Osteoblast (primary cell): ENCODE measurements around the gene DNMT3A. TPM values are rescaled to one million over a fixed set of nuclear protein-coding genes. Genes with fewer than 3 reads are reported as not detected.

Source experiments
- DNase-seq: peaks from one replicate; pipeline ENCODE4 v3.0.0; 2011; ENCODE audit warnings: low spot score, mixed read lengths; ENCODE audit not compliant: insufficient read length; ENCODE audit errors: missing footprints
- H2AFZ ChIP-seq: 2 replicates; pipeline ENCODE4 v1.6.0; 2011; ENCODE audit warnings: mild to moderate bottlenecking, low read length
- H3K27ac ChIP-seq: 2 replicates; pipeline ENCODE4 v1.5.1; 2011; ENCODE audit warnings: mild to moderate bottlenecking, low read depth, low read length, moderate library complexity
- H3K27me3 ChIP-seq: 2 replicates; pipeline ENCODE4 v1.6.0; 2012; ENCODE audit warnings: mild to moderate bottlenecking, control low read depth, inconsistent platforms, low read length, moderate library complexity; ENCODE audit not compliant: insufficient read depth
- H3K36me3 ChIP-seq: 2 replicates; pipeline ENCODE4 v1.5.1; 2011; ENCODE audit warnings: mild to moderate bottlenecking, low read length, control low read depth, moderate library complexity; ENCODE audit not compliant: insufficient read depth
- H3K4me1 ChIP-seq: 2 replicates; pipeline ENCODE4 v1.5.1; 2011; ENCODE audit warnings: mild to moderate bottlenecking, low read length, control low read depth, moderate library complexity; ENCODE audit not compliant: insufficient read depth
- H3K4me2 ChIP-seq: 2 replicates; pipeline ENCODE4 v1.6.0; 2011; ENCODE audit warnings: mild to moderate bottlenecking, low read length; ENCODE audit not compliant: insufficient read depth
- H3K4me3 ChIP-seq: fragments of 200-600 bp; sonication (generic); 3 replicates; pipeline ENCODE4 v1.5.1; 2012; ENCODE audit warnings: mild to moderate bottlenecking, low read length, inconsistent platforms; ENCODE audit not compliant: insufficient read depth
- H3K79me2 ChIP-seq: 2 replicates; pipeline ENCODE4 v1.6.0; 2012; ENCODE audit warnings: mild to moderate bottlenecking, low read length, control low read depth, inconsistent platforms; ENCODE audit not compliant: insufficient read depth
- H3K9me3 ChIP-seq: 2 replicates; pipeline ENCODE4 v1.5.1; 2011; ENCODE audit warnings: low read depth, low read length, control low read depth
- H4K20me1 ChIP-seq: 2 replicates; pipeline ENCODE4 v1.6.0; 2012; ENCODE audit warnings: mild to moderate bottlenecking, low read length, control low read depth; ENCODE audit not compliant: insufficient read depth
- total RNA-seq: library from RNA; depleted of rRNA; stranded (reverse); fragments of >200 nt; gene quantifications from 2 replicates; pipeline ENCODE4 v1.2.3, GENCODE V29; 2012
- TF ChIP-seq, protein P1 (sequence below): IDR thresholded peaks from 2 replicates; pipeline ENCODE4 v1.5.1; 2011; ENCODE audit warnings: mild to moderate bottlenecking, low read depth, low read length, moderate library complexity; ENCODE audit errors: extremely low read depth

DNMT3A gene
- total RNA-seq, 1 donor, result 18.5 TPM

DNA sequence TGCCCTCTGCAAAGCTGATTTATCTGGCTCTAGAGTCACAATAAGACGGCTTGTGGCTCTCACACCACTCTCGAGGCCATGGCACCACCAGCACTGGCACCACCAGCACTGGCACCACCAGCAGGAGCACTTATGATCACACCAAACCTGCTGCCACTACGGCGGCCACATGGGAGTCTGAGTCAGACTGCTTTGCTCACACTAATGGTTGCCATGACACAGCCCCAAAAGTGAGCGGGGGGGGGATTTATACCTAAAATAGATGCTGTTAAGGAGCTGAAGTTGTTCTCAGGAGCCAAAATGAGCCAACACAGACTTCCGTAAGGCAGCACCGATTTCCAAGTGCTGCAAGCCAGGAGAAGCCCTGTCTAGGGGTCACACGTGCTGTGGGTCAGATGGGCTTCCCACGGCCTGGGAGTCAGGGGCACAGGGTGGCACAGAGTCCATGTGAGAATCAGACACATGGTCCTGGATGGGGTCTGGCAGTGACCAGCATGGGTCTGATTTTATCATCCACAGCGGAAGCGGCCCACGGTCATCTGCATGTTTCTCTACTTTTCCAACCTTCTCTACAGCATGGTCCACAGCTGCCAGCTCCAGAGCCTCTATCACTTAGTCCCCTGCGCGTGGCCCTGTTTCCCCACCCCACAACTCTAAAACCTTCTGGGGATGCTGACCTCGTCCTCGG is 16.7 kb downstream of the DNMT3A start:
- peak; percentile 96 for DNase-seq
- Histone ChIP-seq H3K36me3 (no peaks in the 10 kb centered on the region), H3K27ac (no peak overlapping the region), H2AFZ (no peak overlapping the region), H3K4me3 (no peak overlapping the region), H3K27me3 (no peaks in the 10 kb centered on the region), H3K4me1 (peaks cover 13% of the 10 kb centered on the region), H4K20me1 (peaks cover 65% of the 10 kb centered on the region), H3K9me3 (peaks cover 14% of the 10 kb centered on the region), H3K4me2 (peak overlapping the region; percentile 19), H3K79me2 (peaks cover 39% of the 10 kb centered on the region)
- TF ChIP-seq, protein P1, sequence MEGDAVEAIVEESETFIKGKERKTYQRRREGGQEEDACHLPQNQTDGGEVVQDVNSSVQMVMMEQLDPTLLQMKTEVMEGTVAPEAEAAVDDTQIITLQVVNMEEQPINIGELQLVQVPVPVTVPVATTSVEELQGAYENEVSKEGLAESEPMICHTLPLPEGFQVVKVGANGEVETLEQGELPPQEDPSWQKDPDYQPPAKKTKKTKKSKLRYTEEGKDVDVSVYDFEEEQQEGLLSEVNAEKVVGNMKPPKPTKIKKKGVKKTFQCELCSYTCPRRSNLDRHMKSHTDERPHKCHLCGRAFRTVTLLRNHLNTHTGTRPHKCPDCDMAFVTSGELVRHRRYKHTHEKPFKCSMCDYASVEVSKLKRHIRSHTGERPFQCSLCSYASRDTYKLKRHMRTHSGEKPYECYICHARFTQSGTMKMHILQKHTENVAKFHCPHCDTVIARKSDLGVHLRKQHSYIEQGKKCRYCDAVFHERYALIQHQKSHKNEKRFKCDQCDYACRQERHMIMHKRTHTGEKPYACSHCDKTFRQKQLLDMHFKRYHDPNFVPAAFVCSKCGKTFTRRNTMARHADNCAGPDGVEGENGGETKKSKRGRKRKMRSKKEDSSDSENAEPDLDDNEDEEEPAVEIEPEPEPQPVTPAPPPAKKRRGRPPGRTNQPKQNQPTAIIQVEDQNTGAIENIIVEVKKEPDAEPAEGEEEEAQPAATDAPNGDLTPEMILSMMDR, result no peak

DNA sequence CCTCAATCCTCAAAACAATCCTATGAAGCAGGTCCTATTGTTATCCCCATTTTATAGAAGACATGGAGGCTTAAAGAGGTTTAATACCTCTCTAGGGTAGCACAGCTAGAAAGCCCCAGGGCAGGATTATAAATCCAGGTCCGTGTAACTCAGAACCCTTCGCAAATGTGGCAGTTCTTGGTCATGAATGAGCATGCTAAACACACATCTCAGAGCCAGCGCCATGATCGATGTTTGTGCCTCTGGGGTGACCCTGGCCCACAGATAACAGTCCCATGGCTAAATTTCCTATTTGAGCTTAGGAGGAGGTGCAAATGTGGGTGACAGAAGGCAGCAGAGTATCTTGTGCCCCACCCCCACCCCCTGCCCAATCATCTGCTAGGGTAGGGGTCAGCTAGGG is 17.5 kb downstream of the DNMT3A start:
- Histone ChIP-seq H3K27me3 (no peaks in the 10 kb centered on the region), H3K4me1 (peaks cover 13% of the 10 kb centered on the region), H3K4me3 (no peak overlapping the region), H2AFZ (no peak overlapping the region), H3K27ac (no peak overlapping the region), H3K79me2 (peaks cover 32% of the 10 kb centered on the region), H3K36me3 (no peaks in the 10 kb centered on the region), H3K4me2 (no peak overlapping the region), H4K20me1 (peaks cover 58% of the 10 kb centered on the region), H3K9me3 (peaks cover 14% of the 10 kb centered on the region)
- TF ChIP-seq, protein P1, result no peak
- DNase-seq, result no peak

DNA sequence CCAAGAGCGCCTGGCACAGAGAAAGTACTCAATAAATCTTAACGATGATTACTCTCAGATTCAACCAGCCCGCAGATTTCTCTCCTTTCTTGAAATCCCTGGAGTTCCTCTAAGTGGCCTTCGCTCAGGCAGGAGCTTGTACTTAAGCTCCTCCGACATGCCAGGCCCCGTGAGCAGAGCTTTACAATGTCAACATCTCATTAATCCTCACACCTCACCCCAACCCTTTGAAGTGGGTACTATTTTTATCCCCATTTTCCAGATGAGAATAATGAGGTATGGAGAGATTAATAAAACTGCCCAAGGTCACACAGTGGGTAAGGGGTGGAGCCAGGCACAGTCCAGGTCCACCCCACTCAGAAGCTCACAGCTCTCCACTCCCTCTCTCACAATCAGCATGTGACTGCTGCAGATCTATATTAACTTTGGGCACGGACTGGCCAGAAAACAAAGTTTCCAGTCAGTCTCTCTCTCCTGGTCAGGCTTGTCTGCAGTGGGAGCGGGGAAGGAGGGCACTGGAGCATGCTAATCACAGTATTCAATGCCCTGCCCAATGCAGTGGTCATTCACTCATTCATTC is 18.0 kb downstream of the DNMT3A start:
- Histone ChIP-seq H3K79me2 (peaks cover 28% of the 10 kb centered on the region), H3K27ac (no peak overlapping the region), H3K27me3 (no peaks in the 10 kb centered on the region), H3K36me3 (no peaks in the 10 kb centered on the region), H3K4me3 (no peak overlapping the region), H2AFZ (no peak overlapping the region), H3K4me2 (no peak overlapping the region), H3K4me1 (peaks cover 13% of the 10 kb centered on the region), H4K20me1 (peaks cover 55% of the 10 kb centered on the region), H3K9me3 (peaks cover 14% of the 10 kb centered on the region)
- TF ChIP-seq, protein P1, result no peak
- no peak for DNase-seq

DNA sequence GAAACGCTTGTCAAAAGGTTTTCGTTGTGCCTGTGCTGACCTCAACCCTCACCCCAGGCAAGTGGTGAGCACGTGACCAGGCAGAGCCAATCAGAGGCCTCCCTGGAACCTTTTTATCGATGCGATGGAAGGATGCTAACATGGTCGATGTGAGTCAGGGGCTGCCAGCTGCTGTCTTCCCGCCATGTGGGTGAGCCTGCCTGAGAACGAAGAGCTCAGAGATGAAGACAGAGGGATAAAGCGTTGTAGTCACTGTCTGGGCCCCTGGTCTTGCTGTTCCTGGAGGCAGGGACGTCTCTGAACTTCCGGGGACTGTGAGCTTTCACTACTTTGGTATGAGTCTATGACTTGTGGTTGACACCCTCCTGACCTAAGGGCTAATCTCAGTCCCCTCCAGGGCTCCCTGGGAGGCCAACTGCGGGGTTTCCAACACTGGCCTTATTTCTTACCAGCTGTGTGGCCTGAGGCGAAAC is 18.6 kb downstream of the DNMT3A start:
- Histone ChIP-seq H3K27ac (no peak overlapping the region), H3K4me3 (no peak overlapping the region), H3K4me2 (no peak overlapping the region), H4K20me1 (peaks cover 51% of the 10 kb centered on the region), H3K9me3 (peaks cover 14% of the 10 kb centered on the region), H3K79me2 (peaks cover 25% of the 10 kb centered on the region), H3K27me3 (no peaks in the 10 kb centered on the region), H3K36me3 (no peaks in the 10 kb centered on the region), H2AFZ (no peak overlapping the region), H3K4me1 (peaks cover 13% of the 10 kb centered on the region)
- TF ChIP-seq, protein P1, result no peak
- no peak for DNase-seq
